HG02973 (cell line): ENCODE data around the gene CD36.

ENCODE experiments used
- ATAC-seq: cut with Tn5 transposase; IDR thresholded peaks from one replicate; pipeline ENCODE4 v1.9.1; 2021; ENCODE audit warnings: moderate library complexity; ENCODE audit not compliant: unreplicated experiment

CD36 gene

DNA sequence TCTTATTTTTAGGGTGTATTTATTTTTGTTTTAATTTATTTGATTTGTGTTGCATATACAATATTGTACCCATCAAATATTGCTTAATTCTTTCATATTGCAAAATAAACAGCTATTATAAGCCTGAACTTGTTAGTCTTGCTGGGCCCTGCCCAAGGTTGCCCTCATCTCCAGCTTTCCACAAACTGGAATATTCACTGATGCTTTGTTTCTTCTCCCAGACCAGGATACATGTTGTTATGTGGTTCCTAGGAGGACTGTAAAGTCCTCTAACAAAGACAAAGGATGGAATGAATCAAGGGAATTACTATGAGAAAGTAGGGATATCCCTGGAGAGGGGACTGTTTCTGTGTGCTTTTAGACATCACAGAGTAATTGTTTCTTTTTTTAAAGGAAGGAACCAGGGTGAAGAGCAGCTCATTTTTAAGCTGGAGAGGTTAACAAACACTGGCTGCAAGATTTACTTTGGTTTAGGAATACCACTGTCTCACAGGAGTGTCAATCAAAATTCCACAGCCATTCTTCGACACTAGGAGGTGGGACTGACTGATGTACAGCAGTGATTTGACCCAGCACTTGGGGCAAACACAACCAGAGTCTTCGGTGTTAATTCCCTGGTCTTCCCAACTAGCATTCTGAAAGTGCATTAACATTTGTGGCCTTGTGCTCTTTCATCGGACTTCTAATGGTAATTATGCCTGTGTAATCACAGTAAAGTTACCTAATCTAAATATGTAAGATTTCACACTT, 14.8 kb upstream of the CD36 start:
- no peak for ATAC-seq

- no peak for ATAC-seq
Measured at GRCh38 chr7:80624763-80625162, 13.7 kb upstream of the CD36 start.

- no peak for ATAC-seq
Measured at GRCh38 chr7:80629023-80629422, 9.4 kb upstream of the CD36 start.

DNA sequence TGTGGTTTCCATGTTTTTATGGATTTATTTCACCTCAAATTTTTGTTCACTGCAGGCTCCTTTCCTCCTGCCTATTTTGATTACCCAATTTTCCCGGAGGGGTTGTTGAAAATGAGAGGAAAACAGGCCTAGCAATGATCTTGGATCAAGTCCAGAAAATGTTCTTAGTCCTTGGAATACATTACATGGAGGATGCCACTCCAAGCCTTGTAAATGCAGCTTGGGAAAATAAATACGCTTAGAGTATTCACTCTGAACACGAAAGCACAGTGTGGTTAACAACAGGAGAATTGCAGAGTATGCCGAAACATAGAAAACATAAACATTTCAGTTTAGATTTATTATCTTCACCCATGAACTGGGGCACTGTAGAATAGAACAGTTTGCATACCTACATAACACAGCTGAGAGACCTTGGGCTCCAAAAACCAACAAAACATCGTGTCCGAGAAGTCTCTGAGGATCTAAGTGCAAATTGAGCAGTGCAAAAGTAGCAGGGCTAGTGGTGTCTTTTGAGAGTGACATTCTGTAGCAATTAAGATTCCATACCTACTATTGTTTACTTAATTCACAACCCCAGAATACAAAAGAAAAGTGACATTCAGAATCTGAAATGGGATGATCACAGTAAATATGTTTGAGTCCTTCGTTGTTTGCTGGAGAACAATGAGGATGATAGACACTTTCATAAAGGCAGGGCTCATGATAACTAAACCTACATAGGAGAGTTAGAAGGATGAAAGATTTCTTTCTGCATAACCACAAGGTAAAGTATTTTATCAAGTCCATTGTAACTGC, 7.6 kb upstream of the CD36 start:
- no peak for ATAC-seq

DNA sequence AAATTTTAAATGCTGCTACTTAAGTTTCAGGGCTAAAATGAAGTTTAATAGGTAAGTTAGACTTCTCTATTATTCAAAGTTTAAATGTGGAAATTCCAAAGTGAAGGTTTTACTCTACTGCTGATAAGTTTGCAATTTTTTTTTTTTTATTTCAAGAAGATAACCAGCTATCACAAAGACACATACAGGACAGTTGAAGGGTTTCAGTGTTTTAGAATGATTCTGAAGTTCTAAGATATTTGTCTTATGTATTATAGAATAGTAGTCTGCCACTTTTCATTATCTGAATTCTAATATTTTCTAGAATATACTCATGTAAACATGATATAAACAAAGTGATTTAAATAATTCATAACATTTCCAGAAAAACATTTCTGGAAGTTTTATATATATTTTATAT, 7.0 kb upstream of the CD36 start:
- ATAC-seq: no peak

DNA sequence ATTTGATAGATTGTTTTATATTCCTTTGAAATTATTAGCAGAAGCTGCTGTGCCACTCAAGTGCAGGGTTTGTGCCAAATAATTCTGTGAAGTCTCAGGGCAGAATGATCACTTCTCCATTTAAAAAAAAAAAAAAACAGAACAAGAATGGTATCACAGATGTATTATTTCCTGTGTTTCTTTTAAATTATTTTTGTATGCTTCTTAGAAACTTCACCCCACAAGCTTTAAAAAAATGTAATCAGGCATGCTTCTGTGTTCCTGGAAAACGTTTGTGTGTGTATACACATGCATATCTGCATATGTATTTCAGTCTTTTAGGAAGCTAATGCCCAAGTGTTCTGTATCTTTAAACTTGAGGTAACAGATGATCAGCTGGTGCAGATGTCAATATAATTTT, 6.3 kb upstream of the CD36 start:
- ATAC-seq: no peak

DNA sequence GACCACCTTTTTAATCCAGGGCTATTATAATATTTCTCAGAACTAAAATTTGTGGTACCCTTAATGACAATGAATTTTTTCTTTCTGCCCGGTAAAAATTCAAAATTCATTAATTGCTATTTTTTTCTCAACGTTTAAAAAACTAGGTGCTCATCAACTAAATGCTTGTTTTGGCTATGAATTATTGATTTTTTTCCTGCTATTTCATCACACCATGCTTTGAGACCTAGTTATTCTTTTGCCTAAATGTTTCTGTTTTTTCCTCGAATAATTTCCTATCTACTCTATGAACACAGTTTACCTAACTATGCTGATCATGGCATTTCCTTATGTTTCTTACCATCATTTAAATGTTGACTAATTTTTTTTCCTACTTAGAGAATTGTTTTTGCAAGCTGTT, 5.6 kb upstream of the CD36 start:
- ATAC-seq: no peak

DNA sequence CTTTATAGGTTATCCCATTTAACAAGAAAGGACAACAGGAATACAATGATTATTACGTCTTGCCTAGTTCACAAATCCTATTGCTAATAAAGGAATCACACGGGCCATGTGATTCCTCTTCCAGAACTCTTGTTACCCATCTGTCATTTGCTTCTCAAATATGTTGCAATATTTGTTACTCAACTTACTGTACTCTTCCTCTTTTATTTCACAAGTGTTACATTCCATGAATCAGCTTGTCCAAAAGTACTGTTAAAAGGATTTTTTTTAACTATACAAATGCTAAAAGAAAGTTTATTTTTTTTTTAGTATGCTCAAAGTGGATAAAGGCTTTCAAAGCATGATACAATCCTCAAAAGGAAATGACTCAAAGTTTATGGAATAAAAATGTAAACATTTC, 3.9 kb upstream of the CD36 start:
- no peak for ATAC-seq

DNA sequence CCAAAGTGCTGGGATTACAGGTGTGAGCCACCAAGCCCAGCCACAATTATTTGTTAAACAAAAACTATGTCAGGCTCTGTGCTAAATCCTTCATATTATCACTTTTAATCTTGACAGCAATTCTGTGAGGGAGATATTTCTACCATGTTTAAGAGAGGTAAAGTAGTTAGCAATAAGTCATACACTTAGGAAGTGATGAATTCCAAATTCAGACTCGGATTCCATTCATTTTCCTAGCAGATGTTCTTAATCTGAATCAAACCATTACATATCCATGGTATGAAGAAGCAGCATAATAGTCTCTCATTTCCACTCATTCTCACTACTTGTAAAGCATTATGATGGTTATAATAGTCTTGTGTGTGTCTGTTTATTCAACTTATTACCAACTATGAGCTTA, 2.9 kb upstream of the CD36 start:
- ATAC-seq: no peak

GRCh38 chr7:80635998-80636397, 2.4 kb upstream of the CD36 start:
- ATAC-seq: no peak

GRCh38 chr7:80636709-80637108, 1.7 kb upstream of the CD36 start:
- ATAC-seq: no peak

- ATAC-seq: no peak
Measured at GRCh38 chr7:80637454-80637853, 988 bp upstream of the CD36 start.

GRCh38 chr7:80639011-80639410, 569 bp downstream of the CD36 start:
- ATAC-seq: no peak

DNA sequence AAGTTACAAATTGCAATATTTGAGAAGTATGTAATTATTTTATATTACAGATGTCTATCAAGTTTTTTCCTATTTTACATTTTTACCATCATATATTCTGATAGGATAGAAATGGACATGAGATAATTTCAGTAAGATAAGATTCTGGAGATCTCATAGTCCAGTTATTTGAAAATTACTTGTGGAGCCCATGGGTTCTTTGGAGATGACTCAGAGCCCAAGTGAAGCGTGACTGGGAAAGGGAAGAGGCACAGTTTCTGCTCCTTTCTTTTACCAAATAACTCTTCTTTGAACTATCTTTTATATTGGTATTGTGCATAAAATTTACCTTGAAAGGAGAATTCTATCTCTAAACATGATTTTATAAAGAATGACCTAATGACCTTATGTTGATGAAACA, 2.4 kb downstream of the CD36 start:
- ATAC-seq: no peak

DNA sequence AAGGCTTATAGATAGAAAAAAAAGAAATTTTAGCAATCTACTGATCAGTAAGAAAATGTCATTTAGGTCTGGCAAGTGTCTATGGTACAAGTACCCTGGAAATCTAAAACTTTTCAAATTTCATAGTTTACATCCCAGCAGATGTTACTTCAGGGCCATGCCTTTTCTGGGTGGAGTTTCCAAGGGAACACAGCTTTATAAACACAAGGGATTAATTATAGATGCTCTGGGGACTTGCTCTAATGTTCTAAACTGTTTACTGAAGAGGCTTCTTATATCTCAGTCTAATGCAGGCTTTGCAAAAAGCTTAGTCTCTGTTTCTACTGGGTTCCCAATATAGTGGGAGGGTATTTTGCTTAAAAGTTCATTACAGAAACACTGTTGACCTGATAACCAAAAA, 3.1 kb downstream of the CD36 start:
- no peak for ATAC-seq

DNA sequence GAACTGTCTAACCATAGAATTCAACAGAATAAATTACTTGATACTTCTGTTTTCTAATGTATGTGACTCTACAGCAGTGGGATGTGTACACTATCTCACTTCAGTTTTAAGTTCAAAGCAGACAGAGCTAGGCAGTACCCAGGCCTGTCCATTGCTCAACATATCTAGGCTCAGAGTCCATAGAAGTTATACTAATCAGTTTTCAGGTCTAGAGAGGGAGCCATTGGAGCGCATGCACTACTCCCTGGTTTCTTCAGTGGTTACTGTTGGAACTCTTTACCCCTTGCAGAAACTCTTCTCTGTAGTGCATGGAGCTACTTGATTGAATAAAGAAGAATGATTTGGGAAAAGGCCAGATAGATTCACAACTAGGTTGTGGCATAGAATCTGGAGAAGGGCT, 4.4 kb downstream of the CD36 start:
- ATAC-seq: no peak

DNA sequence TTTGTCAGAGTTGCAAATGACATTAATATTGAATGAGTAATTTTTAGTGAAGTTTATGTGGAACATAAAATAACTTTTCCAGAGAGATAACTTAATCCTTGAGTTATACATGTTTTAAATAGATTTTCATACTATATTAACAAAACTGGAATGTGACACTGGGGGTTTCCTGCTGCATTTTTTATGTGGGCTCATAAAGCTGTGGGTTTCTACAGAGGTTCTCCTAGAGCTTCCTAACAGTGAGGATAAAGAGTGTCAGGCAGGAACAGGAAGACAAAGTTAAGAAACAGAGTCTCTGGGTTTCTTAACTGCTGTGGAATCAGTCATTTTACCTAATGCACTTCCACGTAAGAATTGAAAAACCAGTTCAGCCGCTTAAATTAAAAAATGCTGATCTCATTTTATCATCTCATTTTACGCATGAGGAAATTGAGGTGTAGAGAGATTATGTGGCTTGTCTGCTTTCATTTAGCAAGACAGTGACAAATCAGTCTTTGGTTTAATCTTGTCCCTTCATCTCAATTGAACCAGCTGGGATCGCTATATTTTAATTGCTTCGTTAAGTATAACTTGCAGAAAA, 5.0 kb downstream of the CD36 start:
- ATAC-seq: no peak

GRCh38 chr7:80644054-80644453, 5.6 kb downstream of the CD36 start:
- ATAC-seq: no peak

DNA sequence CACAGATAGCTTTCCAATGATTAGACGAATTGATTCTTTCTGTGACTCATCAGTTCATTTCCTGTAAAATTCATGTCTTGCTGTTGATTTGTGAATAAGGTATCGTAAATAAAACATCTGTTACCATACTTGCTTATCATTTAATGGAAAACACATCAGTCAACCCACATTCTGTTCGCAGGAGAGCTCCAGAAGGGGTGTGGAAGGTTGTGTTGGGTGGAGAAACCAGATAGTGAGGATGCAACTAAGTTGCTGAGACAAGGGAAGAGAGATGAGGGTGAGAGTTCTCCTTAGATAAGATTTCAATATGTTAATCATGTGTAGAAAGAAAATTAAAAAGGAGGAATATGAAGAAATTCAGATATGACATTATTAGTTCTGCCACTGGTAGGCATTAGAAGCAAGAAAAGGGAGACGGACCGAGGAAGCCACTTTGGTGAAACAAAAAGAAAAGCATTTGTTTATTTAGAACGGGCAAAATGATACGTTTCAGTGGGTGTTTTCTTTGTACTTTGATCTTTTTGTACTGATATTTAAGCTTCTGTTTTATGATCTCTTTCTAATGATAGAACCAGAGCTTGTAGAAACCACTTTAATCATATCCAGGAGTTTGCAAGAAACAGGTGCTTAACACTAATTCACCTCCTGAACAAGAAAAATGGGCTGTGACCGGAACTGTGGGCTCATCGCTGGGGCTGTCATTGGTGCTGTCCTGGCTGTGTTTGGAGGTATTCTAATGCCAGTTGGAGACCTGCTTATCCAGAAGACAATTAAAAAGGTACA, 7.8 kb downstream of the CD36 start:
- no peak for ATAC-seq

DNA sequence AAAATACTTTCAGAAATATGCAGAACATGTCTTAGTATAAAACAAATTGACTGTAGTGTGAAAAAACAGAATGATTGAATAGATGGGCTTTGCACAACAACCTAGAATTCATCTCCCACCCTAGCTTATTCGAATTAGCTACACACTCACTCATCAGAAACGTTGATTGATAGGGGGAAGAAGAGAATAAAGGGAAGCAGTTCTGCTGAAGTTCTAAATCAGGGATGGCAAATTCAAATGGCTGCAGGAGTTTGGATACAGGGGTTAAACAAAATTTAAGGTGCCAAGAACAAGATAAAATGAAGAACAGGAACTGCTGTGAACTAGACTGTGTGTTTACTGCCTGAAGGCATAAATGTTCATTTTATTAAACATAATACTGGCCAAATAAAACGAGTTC, 9.0 kb downstream of the CD36 start:
- ATAC-seq: no peak

DNA sequence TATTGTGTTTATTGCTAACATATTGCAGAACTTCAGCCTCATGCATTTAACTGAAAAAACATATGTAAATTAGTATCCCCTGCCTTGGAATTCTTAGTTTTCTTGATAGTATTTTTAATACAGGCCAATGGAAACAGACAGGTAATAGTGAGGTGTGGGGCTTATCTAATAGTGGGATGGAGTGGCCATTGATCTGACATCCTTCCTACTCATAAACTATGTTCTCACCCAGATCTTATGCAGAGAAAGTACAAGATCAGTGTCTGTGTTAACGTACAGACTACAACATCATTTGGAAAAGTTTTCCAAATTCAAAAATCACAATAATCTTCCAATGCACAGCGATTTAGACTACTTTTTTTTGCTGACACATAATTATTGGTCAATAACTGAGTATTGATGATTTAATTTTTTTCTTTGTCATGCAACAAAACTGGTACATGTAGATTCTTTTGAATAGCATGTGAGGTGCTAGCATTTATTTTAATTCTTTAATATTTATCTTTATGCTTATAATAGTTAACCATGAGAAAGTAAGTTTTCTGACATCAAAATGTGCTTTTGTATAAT, 9.7 kb downstream of the CD36 start:
- ATAC-seq: no peak
